HG02588 (cell line): ENCODE data around the gene ANKRD31.
"Not testable (repeated sequence)": the region's sequence is repeated elsewhere in the genome, so short reads cannot be mapped to it uniquely, and the experiment has no call there.

Source experiments
- ATAC-seq: cut with Tn5 transposase; IDR thresholded peaks from one replicate; pipeline ENCODE4 v1.9.1; 2021; ENCODE audit warnings: mild to moderate bottlenecking, moderate library complexity; ENCODE audit not compliant: unreplicated experiment

ANKRD31 gene

DNA sequence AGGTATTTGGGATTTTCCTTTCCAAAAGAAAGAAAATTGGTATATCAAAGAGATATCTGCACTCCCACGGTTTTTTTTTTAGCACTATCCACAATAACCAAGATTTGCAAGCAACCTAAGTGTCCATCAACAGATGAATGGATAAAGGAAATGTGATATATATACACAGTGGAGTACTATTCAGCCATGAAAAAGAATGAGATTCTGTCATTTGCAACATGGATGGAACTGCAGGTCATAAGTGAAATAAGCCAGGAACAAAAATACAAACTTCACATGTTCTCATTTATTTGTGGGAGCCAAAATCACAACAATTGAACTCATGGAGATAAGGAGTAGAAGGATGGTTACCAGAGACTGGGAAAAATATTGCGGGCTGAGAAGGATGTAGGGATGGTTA lies 9.8 kb downstream of the ANKRD31 start:
- ATAC-seq: no peak

DNA sequence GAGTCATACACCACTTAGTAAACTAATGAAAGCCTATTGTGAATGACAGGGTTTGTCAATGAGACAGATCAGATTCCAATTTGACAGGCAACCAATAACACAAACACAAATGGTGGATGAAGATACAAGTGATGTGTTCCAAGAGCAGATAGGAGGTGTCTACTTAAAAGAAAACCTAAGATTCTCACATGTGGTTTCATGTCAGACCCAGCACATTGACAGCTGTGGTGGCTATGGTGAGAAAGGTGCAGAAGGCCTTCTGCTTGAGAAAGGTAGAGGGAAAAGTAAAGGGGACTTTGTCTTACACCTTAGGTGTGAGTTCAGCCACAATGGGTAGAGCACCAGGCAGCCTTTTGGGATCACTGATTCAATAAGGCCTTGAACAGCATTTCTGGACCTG lies 11.2 kb downstream of the ANKRD31 start:
- no peak for ATAC-seq

DNA sequence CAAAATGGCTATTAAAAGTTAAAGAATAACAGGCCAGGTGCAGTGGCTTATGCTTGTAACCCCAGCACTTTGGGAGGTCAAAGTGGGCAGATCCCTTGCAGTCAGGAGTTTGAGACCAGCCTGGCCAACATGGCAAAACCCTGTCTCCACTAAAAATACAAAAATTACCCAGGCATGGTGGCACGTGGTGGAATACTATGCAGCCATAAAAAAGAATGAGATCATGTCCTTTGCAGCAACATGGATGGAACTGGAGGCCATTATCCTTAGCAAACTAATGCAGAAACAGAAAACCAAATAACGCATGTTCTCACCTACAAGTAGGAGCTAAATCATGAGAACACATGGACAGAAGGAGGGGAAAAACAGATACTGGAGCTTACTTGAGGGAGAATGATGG lies 15.9 kb downstream of the ANKRD31 start:
- ATAC-seq: not testable (repeated sequence)

DNA sequence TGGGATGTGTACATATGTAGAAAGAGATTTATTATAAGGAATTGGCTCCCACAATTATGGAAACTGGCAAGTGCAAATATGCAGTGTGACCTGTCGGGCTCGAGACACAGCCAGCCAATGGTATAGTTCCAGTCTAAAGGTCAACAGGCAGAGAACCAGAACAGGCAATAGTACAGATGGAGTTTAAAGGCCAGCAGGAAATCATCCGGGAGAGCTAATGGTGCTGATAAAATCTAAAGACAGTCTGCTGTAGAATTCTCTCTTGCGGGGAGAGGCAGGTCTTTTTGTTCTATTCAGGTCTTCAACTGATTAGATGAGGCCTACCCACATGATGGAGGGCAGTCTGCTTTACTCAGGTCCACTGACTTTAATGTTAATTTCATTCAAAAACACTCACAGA lies 21.8 kb downstream of the ANKRD31 start:
- ATAC-seq: no peak

DNA sequence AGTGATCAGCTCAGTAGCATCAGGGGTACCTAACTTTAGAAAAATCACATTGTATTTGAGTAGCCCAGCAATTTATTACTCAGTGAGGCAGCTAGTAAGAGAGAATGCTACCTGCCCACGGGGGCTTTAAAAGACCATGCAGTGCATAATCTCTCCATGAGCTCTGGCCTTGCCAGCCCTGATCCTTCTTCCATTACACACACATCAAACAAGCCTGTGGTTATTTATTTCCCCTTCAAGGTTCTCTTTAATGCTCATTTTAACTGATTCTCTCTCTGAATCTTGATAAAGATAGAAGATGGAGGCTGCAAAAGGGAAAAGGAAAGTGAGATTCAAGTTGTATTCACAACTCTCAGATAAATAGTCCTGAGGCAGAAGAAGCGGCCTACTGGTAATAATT lies 22.3 kb downstream of the ANKRD31 start:
- ATAC-seq: no peak

DNA sequence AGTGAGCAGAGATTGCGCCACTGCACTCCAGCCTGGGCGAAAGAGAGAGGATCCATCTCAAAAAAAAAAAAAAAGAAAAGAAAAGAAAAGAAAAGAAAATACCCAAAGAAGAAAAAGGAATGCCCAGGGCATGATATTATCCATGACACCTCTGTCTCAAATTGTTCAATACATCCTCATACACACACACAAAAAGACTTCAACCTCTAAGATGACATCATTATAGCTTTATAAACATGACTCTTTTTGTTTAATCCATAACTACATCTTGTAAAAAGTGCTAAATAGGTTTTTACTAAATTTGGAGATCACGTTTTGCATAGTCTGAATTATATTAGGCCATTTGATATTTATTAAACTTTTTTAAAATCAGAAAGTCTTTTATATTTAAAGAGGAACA lies 33.1 kb downstream of the ANKRD31 start:
- ATAC-seq: no peak

DNA sequence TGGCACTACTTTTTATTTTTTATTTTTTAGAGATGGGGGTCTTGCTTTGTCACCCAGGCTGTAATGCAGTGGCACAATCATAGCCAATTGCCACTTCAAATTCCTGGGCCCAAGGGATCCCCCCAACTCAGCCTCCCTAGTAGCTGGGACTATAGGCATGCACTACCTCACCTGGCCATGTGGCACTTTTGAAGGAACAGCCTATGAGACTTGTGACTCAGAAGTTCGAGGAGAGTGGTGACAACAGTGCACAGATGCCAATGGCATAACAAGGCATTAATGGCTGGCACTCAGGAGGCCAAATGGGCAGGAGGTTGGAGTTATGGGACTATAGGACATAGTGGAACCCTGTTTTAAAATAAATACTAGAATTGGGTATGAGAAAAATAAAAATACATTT lies 33.7 kb downstream of the ANKRD31 start:
- no peak for ATAC-seq

DNA sequence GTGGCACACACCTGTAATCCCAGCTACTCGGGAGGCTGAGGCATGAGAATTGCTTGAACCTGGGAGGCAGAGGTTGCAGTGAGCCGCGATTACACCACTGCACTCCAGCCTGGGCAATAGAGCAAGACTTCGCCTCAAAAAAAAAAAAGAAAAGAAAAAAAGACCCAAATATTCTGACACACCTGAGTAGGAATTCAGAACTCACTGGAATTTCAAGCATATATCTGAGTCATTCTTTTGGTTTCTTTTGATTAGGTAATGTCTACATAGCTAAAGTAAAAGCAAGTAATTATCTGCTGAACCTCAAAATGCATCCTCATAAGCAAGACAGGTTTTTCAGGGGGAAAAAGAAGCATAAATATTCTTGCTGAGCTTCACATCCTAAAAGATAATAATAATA lies 35.9 kb downstream of the ANKRD31 start:
- no peak for ATAC-seq

DNA sequence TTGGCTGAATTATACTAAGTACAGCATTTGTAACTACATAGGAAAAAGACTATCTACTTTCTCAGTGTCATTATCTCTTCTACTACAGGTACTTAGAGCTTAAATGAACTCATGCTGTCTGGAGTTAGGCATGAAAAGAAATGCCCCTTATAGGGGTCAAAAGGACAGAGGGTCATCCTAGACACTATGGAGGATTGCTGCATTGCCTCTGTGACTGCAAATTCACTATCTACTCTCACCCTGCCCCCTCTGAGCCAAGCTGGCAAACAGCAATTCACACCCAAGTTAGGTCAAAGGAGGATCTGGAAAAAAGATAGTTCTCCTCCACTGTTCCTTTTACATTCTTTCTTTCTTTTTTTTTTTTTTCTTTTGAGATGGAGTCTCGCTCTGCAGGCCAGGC lies 36.7 kb downstream of the ANKRD31 start:
- ATAC-seq: no peak

DNA sequence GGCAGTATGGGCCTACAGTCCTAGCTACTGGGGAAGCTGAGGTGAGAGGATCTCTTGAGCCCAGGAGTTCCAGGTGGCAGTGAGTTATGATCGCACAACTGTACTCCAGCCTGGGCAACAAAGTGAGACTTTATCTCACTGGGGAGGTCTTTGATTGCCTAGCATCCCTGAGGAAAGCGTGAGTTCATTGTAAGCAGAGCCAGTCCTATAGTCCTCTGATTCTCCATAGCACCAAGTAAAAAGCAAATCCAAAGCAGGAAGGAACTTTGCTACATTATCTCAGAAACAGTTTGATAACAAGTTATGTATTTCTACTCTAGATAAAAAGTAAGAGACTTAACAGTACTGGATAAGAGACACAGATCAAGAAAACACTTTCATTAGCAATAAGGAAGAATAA lies 37.6 kb downstream of the ANKRD31 start:
- ATAC-seq: no peak

DNA sequence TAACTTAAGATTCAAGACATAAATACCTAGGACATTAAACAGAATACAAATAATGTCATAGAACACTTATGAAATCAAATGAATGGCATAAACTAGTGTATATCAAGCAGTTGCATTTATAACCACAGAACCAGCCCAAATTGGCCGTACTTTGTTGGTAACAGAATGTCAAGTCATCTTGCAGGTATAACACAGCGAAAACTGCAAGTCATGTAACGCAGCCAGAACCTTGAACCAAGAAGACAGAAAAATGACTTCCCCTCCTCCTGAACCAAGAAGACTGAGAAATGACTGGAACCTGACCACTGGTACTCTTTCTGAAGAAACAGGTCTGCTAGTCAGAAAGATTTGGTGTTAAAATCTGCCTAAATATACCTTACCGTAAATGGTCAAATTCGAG lies 38.9 kb downstream of the ANKRD31 start:
- no peak for ATAC-seq

DNA sequence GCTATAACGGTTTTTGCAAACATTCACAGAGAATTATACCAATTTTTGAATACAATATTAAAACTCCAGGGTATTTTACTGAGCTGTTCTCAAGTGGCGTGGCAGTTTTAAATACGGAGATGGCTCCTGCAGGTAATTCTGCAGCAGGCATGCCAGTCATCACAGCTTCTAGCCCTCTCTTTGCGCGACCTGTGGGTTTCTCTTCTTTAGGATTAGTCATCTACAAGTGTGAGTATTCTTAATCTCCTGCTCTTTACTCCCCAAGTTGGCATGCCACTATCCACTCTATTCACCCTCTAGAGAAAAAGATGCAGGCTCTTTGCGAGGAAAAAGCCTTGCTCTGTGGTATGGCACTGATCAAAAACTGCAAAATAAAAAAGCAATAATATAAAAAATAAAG lies 43.9 kb downstream of the ANKRD31 start:
- no peak for ATAC-seq

DNA sequence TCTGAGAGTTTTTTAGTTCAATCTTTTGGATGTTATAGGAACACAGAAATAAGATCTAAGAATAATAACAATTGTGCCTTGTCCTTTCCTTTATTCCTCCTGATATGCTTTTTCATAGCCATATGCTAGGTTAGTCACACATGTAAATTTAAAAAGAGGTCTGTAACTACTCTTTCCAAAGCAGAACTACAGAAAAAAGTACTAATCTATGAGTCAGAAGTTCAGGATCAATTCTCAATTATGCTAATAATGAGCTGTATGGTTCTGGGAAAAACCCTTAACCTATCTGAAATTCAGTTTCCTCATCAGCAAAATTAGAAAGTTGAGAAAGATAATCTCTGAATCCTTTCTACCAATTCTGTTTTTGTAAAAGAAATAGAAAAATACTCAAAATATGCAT lies 44.4 kb downstream of the ANKRD31 start:
- ATAC-seq: no peak

DNA sequence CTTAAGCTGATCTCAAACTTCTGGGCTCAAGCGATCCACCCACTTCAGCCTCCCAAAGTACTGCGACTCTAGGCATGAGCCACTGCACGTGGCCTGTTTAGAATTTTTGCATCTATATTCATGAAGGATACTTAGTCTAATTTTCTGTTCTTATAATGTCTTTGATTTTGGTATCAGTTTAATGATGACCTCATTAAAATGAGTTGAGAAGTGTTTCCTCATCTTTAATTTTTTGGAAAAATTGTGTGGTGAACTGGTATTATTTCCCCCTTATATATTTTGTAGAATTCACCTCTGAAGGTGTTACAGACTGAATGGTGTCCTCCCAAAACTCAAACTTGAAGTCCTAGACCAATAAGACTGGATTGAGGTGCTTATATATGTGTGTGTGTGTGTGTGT lies 46.5 kb downstream of the ANKRD31 start:
- ATAC-seq: no peak

DNA sequence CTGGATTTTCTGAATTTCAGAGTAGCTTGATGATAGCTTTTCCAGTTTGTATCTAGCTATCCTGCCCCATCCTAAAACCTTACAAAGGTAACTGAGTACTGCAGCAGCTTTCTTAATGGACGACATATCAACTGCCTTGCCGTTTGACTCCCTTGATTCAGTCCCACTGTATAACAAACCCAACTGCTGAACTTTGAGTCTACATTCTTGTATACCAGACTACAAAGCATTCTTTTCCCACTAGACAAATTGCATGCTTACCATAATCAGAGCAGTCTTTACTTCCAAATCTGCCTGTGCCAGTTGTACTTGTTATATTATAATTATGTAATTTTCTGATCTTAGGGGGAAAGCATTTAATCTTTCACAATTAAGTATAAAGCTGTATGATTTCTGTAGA lies 47.3 kb downstream of the ANKRD31 start:
- no peak for ATAC-seq

DNA sequence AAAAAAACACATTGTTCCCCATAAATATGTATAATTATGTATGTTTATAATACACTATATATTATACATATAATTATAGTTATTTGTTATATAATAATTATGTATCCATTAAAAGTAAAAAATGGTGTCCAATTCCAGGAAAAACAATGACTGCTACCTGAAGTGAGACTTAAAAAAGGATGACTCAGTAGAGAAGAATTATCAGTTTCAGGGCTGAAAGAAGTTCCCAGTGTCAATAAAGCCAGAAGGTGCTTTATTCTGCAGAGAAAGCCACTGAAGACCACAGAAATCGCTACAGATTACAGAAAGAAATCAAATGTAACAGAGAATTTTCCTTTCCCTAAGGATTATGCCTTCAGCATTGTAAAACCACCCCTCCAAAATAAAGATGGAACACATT lies 50.9 kb downstream of the ANKRD31 start:
- ATAC-seq: no peak

DNA sequence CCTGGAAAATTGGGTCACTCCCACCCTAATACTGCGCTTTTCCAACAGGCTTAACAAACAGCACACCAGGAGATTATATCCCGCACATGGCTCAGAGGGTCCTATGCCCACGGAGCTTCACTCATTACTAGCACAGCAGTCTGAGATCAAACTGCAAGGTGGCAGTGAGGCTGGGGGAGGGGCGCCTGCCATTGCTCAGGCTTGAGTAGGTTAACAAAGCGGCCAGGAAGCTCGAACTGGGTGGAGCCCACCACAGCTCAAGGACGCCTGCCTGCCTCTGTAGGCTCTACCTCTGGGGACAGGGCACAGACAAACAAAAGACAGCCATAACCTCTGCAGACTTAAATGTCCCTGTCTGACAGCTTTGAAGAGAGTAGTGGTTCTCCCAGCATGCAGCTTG lies 60.7 kb downstream of the ANKRD31 start:
- not testable (repeated sequence) for ATAC-seq

DNA sequence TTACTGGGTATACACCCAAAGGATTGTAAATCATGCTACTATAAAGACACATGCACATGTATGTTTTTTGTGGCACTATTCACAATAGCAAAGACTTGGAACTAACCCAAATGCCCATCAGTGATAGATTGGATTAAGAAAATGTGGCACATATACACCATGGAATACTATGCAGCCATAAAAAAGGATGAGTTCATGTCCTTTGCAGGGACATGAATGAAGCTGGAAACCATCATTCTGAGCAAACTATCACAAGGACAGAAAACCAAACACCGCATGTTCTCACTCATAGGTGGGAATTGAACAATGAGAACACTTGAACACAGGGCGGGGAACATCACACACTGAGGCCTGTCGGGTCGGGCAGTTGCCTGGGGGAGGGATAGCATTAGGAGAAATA lies 61.8 kb downstream of the ANKRD31 start:
- not testable (repeated sequence) for ATAC-seq

DNA sequence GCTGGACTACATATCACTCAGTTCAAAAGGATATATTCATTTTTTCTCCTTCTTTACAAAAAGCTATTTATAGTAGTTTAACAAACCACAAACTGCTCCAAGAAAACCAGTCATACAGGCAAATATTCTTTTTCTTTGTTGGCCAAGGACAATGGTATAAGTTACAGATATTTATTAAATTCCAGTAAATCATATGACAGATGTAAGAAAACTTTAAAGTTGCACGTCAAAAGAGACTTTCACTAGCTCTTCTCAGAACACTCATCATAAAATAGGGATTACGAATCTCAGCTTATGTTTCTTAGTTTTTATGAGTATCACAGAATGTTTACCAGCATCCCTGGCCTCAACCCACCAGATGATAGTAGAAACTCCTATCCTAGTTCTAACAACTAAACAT lies 67.2 kb downstream of the ANKRD31 start:
- no peak for ATAC-seq

DNA sequence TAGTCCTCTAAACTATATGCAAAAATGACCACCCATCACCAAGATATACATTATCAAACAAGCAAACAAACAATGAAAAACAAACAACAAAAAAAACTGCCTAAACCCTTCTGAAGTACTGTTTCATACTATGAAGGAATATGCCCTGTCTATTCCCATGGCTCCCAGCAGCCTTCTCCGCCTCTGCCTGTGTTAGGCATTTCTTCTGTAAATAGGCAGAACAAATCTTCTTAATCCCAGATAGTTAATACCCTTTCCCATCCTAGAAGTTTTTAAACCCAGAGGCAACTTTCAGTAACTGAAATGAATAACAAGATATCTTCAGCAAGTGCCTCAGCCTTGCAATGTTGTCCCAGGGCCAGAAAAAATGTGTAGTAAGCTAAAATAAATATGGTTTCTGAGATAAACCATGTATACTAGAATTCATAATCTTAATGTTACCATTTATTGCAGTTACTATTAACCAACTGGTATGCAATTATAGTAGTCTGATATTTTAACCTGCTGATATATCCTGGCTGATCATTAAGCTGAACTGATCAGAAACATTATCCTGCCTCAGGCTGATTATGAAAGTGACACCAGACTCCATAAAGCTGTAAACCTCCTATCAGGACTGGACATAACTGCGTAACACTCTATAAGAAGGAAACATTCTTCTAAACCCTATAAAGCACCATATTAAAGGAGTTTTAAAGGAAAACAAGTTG lies 68.5 kb downstream of the ANKRD31 start:
- ATAC-seq: no peak

DNA sequence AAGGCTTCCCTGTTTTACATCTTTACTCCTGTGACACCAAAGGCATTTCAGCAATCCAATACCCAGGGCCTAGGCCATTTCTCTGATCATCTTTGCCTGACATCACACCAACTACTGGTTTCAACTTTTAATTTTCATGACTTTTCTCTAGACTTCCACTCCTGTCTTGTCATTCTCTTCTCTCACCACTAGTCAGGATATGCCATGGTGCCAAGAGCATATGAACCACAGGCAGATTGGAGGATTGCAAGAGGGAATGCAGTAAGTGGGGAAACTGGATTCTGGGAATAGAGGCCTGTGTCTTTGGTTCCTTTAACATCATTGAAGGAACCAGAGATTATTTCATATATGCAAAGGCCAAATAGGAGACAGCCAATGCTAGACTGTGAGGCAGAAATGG lies 69.3 kb downstream of the ANKRD31 start:
- no peak for ATAC-seq

DNA sequence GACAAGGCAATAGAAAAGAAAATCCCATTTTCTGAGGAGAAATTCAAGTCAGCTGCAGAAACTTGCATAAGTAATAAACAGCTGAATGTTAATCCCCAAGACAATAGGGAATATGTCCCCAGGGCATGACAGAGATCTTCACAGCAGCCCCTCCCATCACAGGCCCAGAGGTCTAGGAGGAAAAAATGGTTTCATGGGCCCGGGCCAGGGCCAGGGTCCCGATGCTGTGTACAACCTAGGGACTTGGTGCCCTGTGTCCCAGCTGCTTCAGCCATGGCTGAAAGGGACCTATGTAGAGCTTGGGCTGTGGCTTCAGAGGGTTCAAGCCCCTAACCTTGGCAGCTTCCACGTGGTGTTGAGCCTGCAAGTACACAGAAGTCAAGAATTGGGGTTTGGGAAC lies 75.2 kb downstream of the ANKRD31 start:
- ATAC-seq: not testable (repeated sequence)

DNA sequence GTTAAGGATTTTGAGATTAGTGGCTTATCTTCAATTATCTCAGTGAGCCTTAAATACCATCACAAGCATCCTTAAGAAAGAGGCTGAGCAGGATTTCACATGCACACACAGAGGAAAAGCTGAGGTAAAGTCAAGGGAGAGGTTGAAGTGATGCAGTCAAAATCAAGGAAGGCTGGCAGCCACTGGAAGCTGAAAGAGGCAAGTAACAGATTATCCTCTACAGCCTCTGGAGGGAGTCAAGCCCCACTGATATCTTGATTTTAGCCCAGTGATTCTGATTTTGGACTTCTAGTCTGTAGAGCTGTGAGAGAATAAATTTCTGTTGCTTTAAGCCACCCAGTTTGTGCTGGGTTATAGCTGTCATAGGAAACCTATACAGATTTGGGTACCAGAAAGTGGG lies 80.1 kb downstream of the ANKRD31 start:
- ATAC-seq: no peak
